Astrocyte of the spinal cord (primary cell): ENCODE results near the gene ZFHX3.

Experiments used
- DNase-seq: peaks from one replicate; pipeline ENCODE4 v3.0.0; 2011; ENCODE audit warnings: low read depth, low spot score
- H3K4me3 ChIP-seq: 2 replicates; pipeline ENCODE4 v1.5.1; 2011; ENCODE audit warnings: low read depth, mild to moderate bottlenecking, low read length, moderate library complexity
- CTCF ChIP-seq: IDR thresholded peaks from 2 replicates; pipeline ENCODE4 v1.5.1; 2012; ENCODE audit warnings: low read depth, mild to moderate bottlenecking, low read length, inconsistent platforms
- in situ Hi-C: cut with HindIII; loops from 2 replicates; pipeline ENCODE4 v1.10.0; 2017; ENCODE audit warnings: low sequenced_read_pairs

ZFHX3 gene

GRCh38 chr16:73051961-73052360 is 4.0 kb upstream of the ZFHX3 start:
- no peak for TF ChIP-seq CTCF
- no peak for DNase-seq
- H3K4me3 ChIP-seq: no peak overlapping the region

GRCh38 chr16:73051226-73051625 is 3.3 kb upstream of the ZFHX3 start:
- no peak for TF ChIP-seq CTCF
- H3K4me3 ChIP-seq: no peak overlapping the region
- in situ Hi-C loops: no loop called here
- no peak for DNase-seq

More at GRCh38 chr16:73051961-73052360, 4.0 kb upstream of the ZFHX3 start:
- in situ Hi-C loops: no loop called here

- no peak overlapping the region for H3K4me3 ChIP-seq
- in situ Hi-C loops: no loop called here
- TF ChIP-seq CTCF: no peak
- DNase-seq: no peak
These were observed 2.5 kb upstream of the ZFHX3 start for GRCh38 chr16:73050201-73051099.

GRCh38 chr16:73049511-73049910 is 1.6 kb upstream of the ZFHX3 start:
- in situ Hi-C loops: no loop called here
- TF ChIP-seq CTCF: no peak
- H3K4me3 ChIP-seq: no peak overlapping the region
- no peak for DNase-seq

- TF ChIP-seq CTCF: no peak
- H3K4me3 ChIP-seq: peak overlapping the region; percentile 63
- in situ Hi-C loops: no loop called here
- no peak for DNase-seq
These were observed 1.2 kb upstream of the ZFHX3 start for GRCh38 chr16:73049091-73049490.

GRCh38 chr16:73048292-73049080 is 558 bp upstream of the ZFHX3 start:
- no peak for TF ChIP-seq CTCF
- in situ Hi-C loops: no loop called here
- peak overlapping the region; percentile 63 for H3K4me3 ChIP-seq
- DNase-seq: no peak
